PC-3 (cell line): ENCODE data around the gene MIGA1. TPM values are rescaled to one million over a fixed set of nuclear protein-coding genes. Genes with fewer than 3 reads are reported as not detected.

Experiments used
- ATAC-seq: fragments of 200-7000 bp; cut with Tn5 transposase; 2 replicates; pipeline ENCODE4 v1.9.1; 2020; ENCODE audit warnings: mild to moderate bottlenecking, moderate library complexity
- BruUV-seq: library from RNA; stranded (reverse); fragments of 400-500 nt; replicated peaks from 2 replicates; lab custom pipeline; 2021; lab: Mats Ljungman, UMichigan
- CTCF ChIA-PET: fragments of 300-600 bp; sonication (Branson Sonifier 250); formaldehyde crosslinking; loops from one replicate; lab custom pipeline; 2022; ENCODE audit warnings: antibody characterized with exemption; lab: Charles Lee
- POLR2A ChIA-PET: fragments of 300-600 bp; sonication (Branson Sonifier 250); formaldehyde crosslinking; loops from one replicate; lab custom pipeline; 2022; ENCODE audit warnings: antibody characterized with exemption; ENCODE audit not compliant: unreplicated experiment; lab: Charles Lee
- DNase-seq: peaks from one replicate; pipeline ENCODE4 v3.0.0-alpha.2; 2015
- H2AFZ ChIP-seq: fragments of 300-600 bp; sonication (generic); 2 replicates; pipeline ENCODE4 v1.6.0; 2016; ENCODE audit warnings: antibody characterized with exemption, low read length
- H3F3A ChIP-seq: fragments of 300-600 bp; sonication (generic); one replicate; pipeline ENCODE4 v1.6.0; 2017; ENCODE audit warnings: antibody characterized with exemption, low read length, control low read depth, mild to moderate bottlenecking; ENCODE audit not compliant: unreplicated experiment
- H3K27ac ChIP-seq: fragments of 300-600 bp; sonication (generic); 2 replicates; pipeline ENCODE4 v1.5.1; 2016; ENCODE audit warnings: mild to moderate bottlenecking, low read length
- H3K27me3 ChIP-seq: fragments of 300-600 bp; sonication (generic); 2 replicates; pipeline ENCODE4 v1.6.1; 2016; ENCODE audit warnings: low read length, mixed read lengths
- H3K36me3 ChIP-seq: fragments of 300-600 bp; sonication (generic); 2 replicates; pipeline ENCODE4 v1.6.1; 2016; ENCODE audit warnings: low read depth, mixed run types, low read length, mixed read lengths
- H3K4me1 ChIP-seq: fragments of 300-600 bp; sonication (generic); 2 replicates; pipeline ENCODE4 v1.5.1; 2016; ENCODE audit warnings: low read length; ENCODE audit not compliant: insufficient read depth
- H3K4me2 ChIP-seq: fragments of 300-600 bp; sonication (generic); 2 replicates; pipeline ENCODE4 v1.6.0; 2016; ENCODE audit warnings: low read length
- H3K4me3 ChIP-seq: fragments of 300-600 bp; sonication (generic); 2 replicates; pipeline ENCODE4 v1.5.1; 2016; ENCODE audit warnings: mild to moderate bottlenecking, low read length, mixed read lengths
- H3K79me2 ChIP-seq: fragments of 300-600 bp; sonication (generic); 2 replicates; pipeline ENCODE4 v1.6.1; 2017; ENCODE audit warnings: low read length, mixed read lengths
- H3K9ac ChIP-seq: fragments of 300-600 bp; sonication (generic); 2 replicates; pipeline ENCODE4 v1.6.0; 2016; ENCODE audit warnings: mild to moderate bottlenecking, low read length
- H3K9me2 ChIP-seq: fragments of 300-600 bp; sonication (generic); replicated peaks from 2 replicates; pipeline ENCODE4 v1.6.1; 2016; ENCODE audit warnings: mixed run types, low read length, mixed read lengths
- H3K9me3 ChIP-seq: fragments of 300-600 bp; sonication (generic); 2 replicates; pipeline ENCODE4 v1.6.1; 2016; ENCODE audit warnings: low read length, mixed read lengths
- H4K20me1 ChIP-seq: fragments of 300-600 bp; sonication (generic); 2 replicates; pipeline ENCODE4 v1.6.1; 2016; ENCODE audit warnings: low read length, mixed read lengths
- CTCF ChIP-seq: fragments of 300-600 bp; sonication (generic); conservative IDR thresholded peaks from 2 replicates; pipeline ENCODE4 v1.5.1; 2017; ENCODE audit warnings: antibody characterized with exemption, low read depth, mild to moderate bottlenecking, low read length
- EZH2 ChIP-seq: fragments of 300-600 bp; sonication (generic); IDR thresholded peaks from one replicate; pipeline ENCODE4 v1.6.1; 2017; ENCODE audit warnings: antibody characterized with exemption, mild to moderate bottlenecking, low read length; ENCODE audit not compliant: unreplicated experiment
- EZH2phosphoT487 ChIP-seq: fragments of 300-600 bp; sonication (generic); IDR thresholded peaks from 2 replicates; pipeline ENCODE4 v1.6.1; 2018; ENCODE audit warnings: mild to moderate bottlenecking, antibody characterized with exemption, low read length, borderline replicate concordance
- intact Hi-C: fragments of 100-400 bp; cut with micrococcal nuclease; formaldehyde crosslinking; loops from 2 replicates; pipeline ENCODE4 v1.9.0; 2023
- total RNA-seq: library from RNA; depleted of rRNA; stranded (reverse); fragments of >200 nt; gene quantifications from 2 replicates; pipeline ENCODE4 v1.2.3, GENCODE V29; 2014

Gene MIGA1
- total RNA-seq, 1 experiment from 2014 or later: 6.5 TPM

DNA sequence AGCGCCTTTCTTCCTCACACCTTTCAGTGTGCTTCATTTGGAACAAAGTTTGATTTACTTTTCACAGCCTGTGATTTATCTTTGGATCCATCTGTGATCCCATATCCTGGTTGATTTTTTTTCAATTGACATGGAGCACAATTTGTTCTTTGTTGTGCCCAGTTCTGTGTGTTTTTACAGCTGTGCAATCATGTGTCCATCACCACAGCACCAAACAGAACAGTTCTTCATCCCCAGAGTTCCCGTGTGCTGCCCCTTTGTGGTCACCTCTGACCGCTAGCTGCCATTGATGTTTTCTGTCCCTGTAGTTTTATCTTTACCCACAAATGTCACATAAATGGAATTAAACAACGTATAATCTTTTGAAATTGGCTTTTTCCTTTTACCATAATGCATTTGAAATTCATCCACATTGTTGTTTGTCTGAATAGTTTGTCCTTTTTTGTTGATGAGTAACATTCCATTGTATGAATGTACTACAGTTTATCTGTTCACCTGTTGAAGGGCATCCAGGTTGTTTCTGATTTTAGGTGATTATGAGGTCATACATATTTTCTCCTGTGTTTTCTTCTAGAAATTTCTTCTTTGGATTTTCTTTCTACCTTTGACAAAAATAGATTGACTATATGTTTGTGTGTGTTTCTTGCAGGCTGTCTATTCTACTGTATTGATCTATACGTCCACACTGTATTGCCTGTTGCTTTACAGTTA lies 17.4 kb downstream of the MIGA1 start:
- H3F3A ChIP-seq: no peaks in the 10 kb centered on the region
- H4K20me1 ChIP-seq: no peaks in the 10 kb centered on the region
- no peaks in the 10 kb centered on the region for H3K79me2 ChIP-seq
- no peak overlapping the region for H2AFZ ChIP-seq
- 0 out of 2 replicates have a peak, but pooled peaks have one; percentile 21 for TF ChIP-seq CTCF
- TF ChIP-seq EZH2: no peak
- BruUV-seq: no TSS peak
- no peaks in the 10 kb centered on the region for H3K9me2 ChIP-seq
- DNase-seq (no peak), ATAC-seq (no peak)
- H3K4me1 ChIP-seq: no peaks in the 10 kb centered on the region
- H3K4me3 ChIP-seq: no peak overlapping the region
- intact Hi-C loops: no loop called here
- H3K9me3 ChIP-seq: no peaks in the 10 kb centered on the region
- CTCF ChIA-PET: no interaction called here
- no peak overlapping the region for H3K9ac ChIP-seq
- H3K36me3 ChIP-seq: no peaks in the 10 kb centered on the region
- H3K4me2 ChIP-seq: no peak overlapping the region
- no peaks in the 10 kb centered on the region for H3K27me3 ChIP-seq
- POLR2A ChIA-PET: no interaction called here
- H3K27ac ChIP-seq: no peak overlapping the region

GRCh38 chr1:77797991-77798390 lies 18.5 kb downstream of the MIGA1 start:
- DNase-seq (no peak), ATAC-seq (no peak)
- Histone ChIP-seq H3F3A (no peaks in the 10 kb centered on the region), H3K4me2 (no peak overlapping the region), H3K9ac (no peak overlapping the region), H3K79me2 (no peaks in the 10 kb centered on the region), H3K36me3 (no peaks in the 10 kb centered on the region), H2AFZ (no peak overlapping the region), H3K9me3 (no peaks in the 10 kb centered on the region), H3K27ac (no peak overlapping the region), H3K27me3 (no peaks in the 10 kb centered on the region), H4K20me1 (no peaks in the 10 kb centered on the region), H3K4me3 (no peak overlapping the region), H3K4me1 (no peaks in the 10 kb centered on the region), H3K9me2 (no peaks in the 10 kb centered on the region)
- TF ChIP-seq CTCF: no peak
- TF ChIP-seq EZH2phosphoT487: no peak
- no peak for TF ChIP-seq EZH2
- intact Hi-C loops: no loop called here
- CTCF ChIA-PET: no interaction called here
- no TSS peak for BruUV-seq
- POLR2A ChIA-PET: no interaction called here

DNA sequence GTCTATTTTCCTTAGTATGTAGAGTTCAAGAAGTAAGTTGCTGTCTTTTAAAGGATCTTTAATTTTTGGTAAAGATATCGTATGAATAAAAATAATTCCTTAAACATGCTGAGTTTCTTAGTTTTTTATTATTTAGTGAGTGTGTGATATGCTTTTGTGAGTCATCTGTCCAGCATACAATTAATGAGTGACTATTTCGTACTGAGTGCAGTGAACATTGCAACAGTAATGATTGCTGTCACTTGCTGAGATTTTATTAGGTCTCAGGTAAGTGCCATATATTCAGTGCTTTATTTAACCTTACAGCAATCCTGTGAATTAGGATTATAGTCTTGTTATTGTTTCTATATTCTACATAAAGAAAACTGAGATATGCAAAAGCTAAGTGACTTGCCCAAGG lies 22.6 kb downstream of the MIGA1 start:
- Histone ChIP-seq H3K4me3 (no peak overlapping the region), H3K36me3 (peaks cover 5% of the 10 kb centered on the region), H3K4me1 (no peaks in the 10 kb centered on the region), H3K4me2 (no peak overlapping the region), H4K20me1 (no peaks in the 10 kb centered on the region), H3K9me3 (no peaks in the 10 kb centered on the region), H3K79me2 (no peaks in the 10 kb centered on the region), H3K9me2 (no peaks in the 10 kb centered on the region), H3K27me3 (no peaks in the 10 kb centered on the region), H3K27ac (no peak overlapping the region), H3F3A (no peaks in the 10 kb centered on the region), H3K9ac (no peak overlapping the region), H2AFZ (no peak overlapping the region)
- no peak for TF ChIP-seq CTCF
- no peak for TF ChIP-seq EZH2phosphoT487
- no peak for TF ChIP-seq EZH2
- ATAC-seq (no peak), DNase-seq (no peak)
- no TSS peak for BruUV-seq
- ChIA-PET CTCF (no interaction called here), POLR2A (no interaction called here)
- intact Hi-C loops: no loop called here
